K562 (cell line): ENCODE measurements around the gene SPTAN1. TPM values are rescaled to one million over a fixed set of nuclear protein-coding genes. Genes with fewer than 3 reads are reported as not detected.

Source experiments
- ATAC-seq: fragments of 200-7000 bp; cut with Tn5 transposase; 3 replicates; pipeline ENCODE4 v1.9.1; 2020; ENCODE audit warnings: moderate library complexity
- BruUV-seq: library from RNA; stranded (reverse); fragments of 400-500 nt; replicated peaks from 2 replicates; lab custom pipeline; 2021; lab: Mats Ljungman, UMichigan
- CTCF ChIA-PET: fragments of 300-600 bp; formaldehyde crosslinking; extraction: SDS; loops from one replicate; lab custom pipeline; 2021; ENCODE audit warnings: low intra/inter-chr PET ratio; lab: Yijun Ruan, JAX
- POLR2A ChIA-PET: fragments of 300-600, 350-650 bp; sonication (Branson Sonifier 250); formaldehyde crosslinking; extraction: SDS; loops from one replicate; lab custom pipeline; 2021; ENCODE audit warnings: antibody characterized with exemption, inconsistent platforms; lab: Yijun Ruan, JAX
- DNase-seq, 4 experiments: peaks; one replicate each; pipeline versions ENCODE4 v3.0.0 to v3.0.0-alpha.2; 2011 to 2018; ENCODE audit warnings: low spot score in 3 of 4, mixed read lengths in 3 of 4; ENCODE audit errors: extremely low read depth in 1 of 4
- FAIRE-seq: peaks from 2 replicates; lab custom pipeline; 2011; peaks lifted over from hg19 to GRCh38; lab: Jason Lieb, UNC
- H2AFZ ChIP-seq: 2 replicates; pipeline ENCODE4 v1.6.0; 2011; ENCODE audit warnings: low read depth, low read length, control low read depth, inconsistent platforms
- H3K27ac ChIP-seq: fragments of 200-600 bp; 3 replicates; pipeline ENCODE4 v1.8.0; 2011; ENCODE audit warnings: low read depth, mild to moderate bottlenecking, control low read depth, inconsistent platforms, low read length, moderate library complexity, mixed read lengths; ENCODE audit errors: extremely low read depth
- H3K27me3 ChIP-seq, 2 experiments: fragments of 300-600 bp in 1 of 2; 2 replicates in 1 of 2; 3 replicates in 1 of 2; pipeline versions ENCODE4 v1.6.0 to v1.8.0; 2011; ENCODE audit warnings: inconsistent platforms in 2 of 2, low read length in 2 of 2, mild to moderate bottlenecking in 1 of 2, mixed read lengths in 1 of 2, moderate library complexity in 1 of 2; ENCODE audit not compliant: control insufficient read depth in 2 of 2, insufficient read depth in 2 of 2
- H3K36me3 ChIP-seq: fragments of 300-600 bp; 3 replicates; pipeline ENCODE4 v1.8.0; 2011; ENCODE audit warnings: mild to moderate bottlenecking, low read length, inconsistent platforms; ENCODE audit not compliant: control insufficient read depth, insufficient read depth
- H3K4me1 ChIP-seq, 2 experiments: fragments of 200-600 bp in 1 of 2; replicated peaks in 1 of 2; 2 replicates in 1 of 2; 3 replicates in 1 of 2; pipeline versions ENCODE4 v1.5.1 to v1.8.0; 2011; ENCODE audit warnings: inconsistent platforms in 2 of 2, low read length in 2 of 2, mild to moderate bottlenecking in 1 of 2, mixed read lengths in 1 of 2, moderate library complexity in 1 of 2; ENCODE audit not compliant: control insufficient read depth in 2 of 2, insufficient read depth in 2 of 2
- H3K4me2 ChIP-seq: 2 replicates; pipeline ENCODE4 v1.6.1; 2011; ENCODE audit warnings: low read length, control low read depth, inconsistent platforms, mixed read lengths; ENCODE audit not compliant: insufficient read depth
- H3K4me3 ChIP-seq: fragments of 200-600 bp; sonication (generic), shearing (Covaris generic); 2 replicates; pipeline ENCODE4 v1.5.1; 2016; ENCODE audit warnings: control low read depth, inconsistent platforms
- H3K79me2 ChIP-seq: fragments of 200-600 bp; 3 replicates; pipeline ENCODE4 v1.8.0; 2011; ENCODE audit warnings: low read length, inconsistent platforms; ENCODE audit not compliant: control insufficient read depth, insufficient read depth
- H3K9ac ChIP-seq, 2 experiments: 2 replicates each; pipeline versions ENCODE4 v1.6.0 to v1.6.1; 2011; ENCODE audit warnings: low read depth in 2 of 2, low read length in 2 of 2, control low read depth in 1 of 2, inconsistent platforms in 1 of 2, mild to moderate bottlenecking in 1 of 2, mixed read lengths in 1 of 2; ENCODE audit not compliant: insufficient read depth in 1 of 2
- H3K9me1 ChIP-seq: one replicate; pipeline ENCODE4 v1.6.0; 2011; ENCODE audit warnings: inconsistent platforms, mild to moderate bottlenecking, low read length, moderate library complexity; ENCODE audit not compliant: control insufficient read depth, insufficient read depth
- H3K9me3 ChIP-seq: replicated peaks from 2 replicates; pipeline ENCODE4 v1.5.1; 2011; ENCODE audit warnings: low read depth, low read length, inconsistent platforms; ENCODE audit not compliant: control insufficient read depth, insufficient read depth
- H4K20me1 ChIP-seq: replicated peaks from 2 replicates; pipeline ENCODE4 v1.6.1; 2011; ENCODE audit warnings: low read length, inconsistent platforms, mixed read lengths; ENCODE audit not compliant: control insufficient read depth, insufficient read depth
- CBFA2T2 ChIP-seq: fragments of 450-650 bp; conservative IDR thresholded peaks from 2 replicates; pipeline ENCODE4 v1.6.1; 2017; ENCODE audit warnings: mild to moderate bottlenecking
- HDAC3 ChIP-seq: fragments of 450-650 bp; IDR thresholded peaks from 2 replicates; pipeline ENCODE4 v1.6.1; 2018; ENCODE audit warnings: borderline replicate concordance, mild to moderate bottlenecking, moderate library complexity; ENCODE audit not compliant: partially characterized antibody
- HMGN3 ChIP-seq: IDR thresholded peaks from 2 replicates; pipeline ENCODE4 v1.6.1; 2011; ENCODE audit warnings: borderline replicate concordance, low read depth, mild to moderate bottlenecking, mixed read lengths, low read length; ENCODE audit not compliant: insufficient read length; ENCODE audit errors: extremely low read depth
- MYC ChIP-seq, 2 experiments: fragments of 250-450 bp in 1 of 2; sonication (Bioruptor Pico) in 1 of 2; IDR thresholded peaks; 2 replicates each; pipeline versions ENCODE4 v1.5.1 to v1.6.1; 2012 to 2021; ENCODE audit warnings: low read depth in 2 of 2, borderline replicate concordance in 1 of 2, improper control_type of control experiment in 1 of 2, low read length in 1 of 2, mild to moderate bottlenecking in 1 of 2, moderate library complexity in 1 of 2
- NCOR1 ChIP-seq: fragments of 450-650 bp; IDR thresholded peaks from 2 replicates; pipeline ENCODE4 v1.6.1; 2016; ENCODE audit warnings: mild to moderate bottlenecking, moderate library complexity
- POLR2G ChIP-seq: fragments of 200-400 bp; formaldehyde crosslinking; IDR thresholded peaks from 2 replicates; pipeline ENCODE4 v1.6.1; 2017; ENCODE audit warnings: low read depth, mild to moderate bottlenecking, antibody characterized with exemption, low read length, moderate library complexity
- PRMT5 ChIP-seq: sonication (generic); formaldehyde crosslinking; IDR thresholded peaks from 2 replicates; pipeline ENCODE4 v1.5.0; 2020; ENCODE audit warnings: missing genetic modification reagents
- SMARCB1 ChIP-seq: IDR thresholded peaks from 2 replicates; pipeline ENCODE4 v1.6.1; 2011; ENCODE audit warnings: improper control_type of control experiment, low read depth; ENCODE audit not compliant: insufficient read length
- WHSC1 ChIP-seq: IDR thresholded peaks from one replicate; pipeline ENCODE4 v1.6.1; 2012; ENCODE audit warnings: low read length, control low read depth, inconsistent platforms
- ZNF212 ChIP-seq: fragments of 450-650 bp; formaldehyde crosslinking; IDR thresholded peaks from 2 replicates; pipeline ENCODE4 v1.4.0; 2020; ENCODE audit warnings: mild to moderate bottlenecking
- ZNF316 ChIP-seq: fragments of 450-650 bp; IDR thresholded peaks from 2 replicates; pipeline ENCODE4 v1.6.1; 2016
- ZNF696 ChIP-seq: fragments of 250-450 bp; sonication (Bioruptor Pico); conservative IDR thresholded peaks from 2 replicates; pipeline ENCODE4 v1.4.0; 2020; ENCODE audit warnings: mild to moderate bottlenecking, moderate library complexity
- WGBS: fragments of 100-300 bp; shearing (Covaris generic); methylation state at CpG from one replicate; pipeline ENCODE4 v1.1.6; 2016; ENCODE audit warnings: low coverage, mixed read lengths; ENCODE audit not compliant: insufficient coverage; ENCODE audit errors: missing lambda C conversion rate; 5-methylcytosine and 5-hydroxymethylcytosine counted together
- in situ Hi-C: fragments of 300-500 bp; cut with MboI; formaldehyde crosslinking; loops from 4 replicates; pipeline ENCODE4 v1.15.0; 2018; ENCODE audit warnings: inconsistent platforms, mixed read lengths
- intact Hi-C: fragments of 100-400 bp; cut with micrococcal nuclease; formaldehyde crosslinking; loops from 2 replicates; pipeline ENCODE4 v1.14.2; 2022
- polyA plus RNA-seq, 8 experiments: library from polyadenylated mRNA; depleted of rRNA in 4 of 8; stranded (reverse) in 5 of 8; unstranded in 3 of 8; fragments of >200 nt; fragmentation: Nextera tagmentation in 2 of 8; fragmentation: Illumina TruSeq in 1 of 8; extraction: Ambion mirVana in 2 of 8; extraction: Trizol in 1 of 8; gene quantifications; 2 replicates each; pipeline versions ENCODE4 v1.2.1 to v1.2.3, GENCODE V29; 2011 to 2014; ENCODE audit warnings: inconsistent platforms in 1 of 8, missing spikeins in 1 of 8
- total RNA-seq, 7 experiments: library from RNA; depleted of rRNA in 6 of 7; stranded (reverse); fragments of >200 nt in 6 of 7; fragmentation: Illumina TruSeq in 2 of 7; extraction: Trizol in 2 of 7; gene quantifications; 2 replicates each; pipeline versions ENCODE4 v1.2.1 to v1.2.3, GENCODE V29; 2011 to 2021; ENCODE audit warnings: low replicate concordance in 1 of 7
- TF ChIP-seq, protein P1 (sequence below): fragments of 250-450 bp; sonication (Bioruptor Pico); IDR thresholded peaks from 2 replicates; pipeline ENCODE4 v1.5.0; 2020; ENCODE audit warnings: mild to moderate bottlenecking, borderline replicate concordance

The SPTAN1 gene
- total and polyA plus RNA-seq, 9 of the 15 experiments (the other 6 are each of a cell fraction or from before 2014, with no cell fraction given), result 1.5 to 13.5 (median 6.8) TPM

DNA sequence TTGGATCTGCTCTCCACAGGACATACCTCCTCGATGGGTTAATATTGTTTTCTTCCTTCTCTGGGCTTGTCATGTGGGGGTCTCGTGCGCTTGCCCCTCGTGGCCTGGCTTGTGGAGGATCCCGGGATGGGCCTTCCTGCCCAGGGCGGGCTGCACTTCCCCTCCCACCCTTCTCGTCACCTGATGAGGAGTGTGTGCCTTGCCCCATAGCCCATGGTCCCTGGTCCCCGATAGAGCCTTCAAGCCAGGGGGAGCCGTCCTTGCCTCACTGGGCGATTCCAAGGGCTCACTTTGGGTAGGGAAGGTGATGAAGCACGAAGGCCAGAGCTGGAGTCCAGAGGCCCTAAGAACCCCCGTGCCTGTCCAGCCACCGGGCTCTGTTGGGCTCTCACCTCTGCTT, 75.5 kb downstream of the SPTAN1 start:
- Histone ChIP-seq H3K4me2 (no peak overlapping the region), H3K36me3 (peaks cover 13% of the 10 kb centered on the region; the same call in 2 of the 3 replicates), H2AFZ (no peak overlapping the region), H3K27me3 (no peaks in the 10 kb centered on the region), H3K4me1 (peaks cover 4 to 31% of the 10 kb centered on the region in 2 experiments; a peak in 4 of 5 replicates), H3K9me1 (no peaks in the 10 kb centered on the region), H3K27ac (no peak overlapping the region), H4K20me1 (no peaks in the 10 kb centered on the region; the same call in 1 of the 2 replicates), H3K79me2 (no peaks in the 10 kb centered on the region), H3K9me3 (no peaks in the 10 kb centered on the region), H3K4me3 (no peak overlapping the region), H3K9ac (peak overlapping the region in 1 of 2 experiments; percentile 47; a peak in 2 of 4 replicates)
- intact Hi-C loops, result no loop called here
- 63% methylated on average over 12 of the region's 13 CpGs for WGBS
- no TSS peak for BruUV-seq
- no peak for FAIRE-seq
- TF ChIP-seq HMGN3 (peak; percentile 4), WHSC1 (no peak)
- ChIA-PET POLR2A (interaction anchor here (1.2 kb wide), 1 partner anchor 19 kb away, joined by 4 read pairs; no protein-coding TSS in a partner anchor), CTCF (no interaction called here)
- peak; percentile 4 for ATAC-seq
- no peak for DNase-seq
- in situ Hi-C loops, result no loop called here

DNA sequence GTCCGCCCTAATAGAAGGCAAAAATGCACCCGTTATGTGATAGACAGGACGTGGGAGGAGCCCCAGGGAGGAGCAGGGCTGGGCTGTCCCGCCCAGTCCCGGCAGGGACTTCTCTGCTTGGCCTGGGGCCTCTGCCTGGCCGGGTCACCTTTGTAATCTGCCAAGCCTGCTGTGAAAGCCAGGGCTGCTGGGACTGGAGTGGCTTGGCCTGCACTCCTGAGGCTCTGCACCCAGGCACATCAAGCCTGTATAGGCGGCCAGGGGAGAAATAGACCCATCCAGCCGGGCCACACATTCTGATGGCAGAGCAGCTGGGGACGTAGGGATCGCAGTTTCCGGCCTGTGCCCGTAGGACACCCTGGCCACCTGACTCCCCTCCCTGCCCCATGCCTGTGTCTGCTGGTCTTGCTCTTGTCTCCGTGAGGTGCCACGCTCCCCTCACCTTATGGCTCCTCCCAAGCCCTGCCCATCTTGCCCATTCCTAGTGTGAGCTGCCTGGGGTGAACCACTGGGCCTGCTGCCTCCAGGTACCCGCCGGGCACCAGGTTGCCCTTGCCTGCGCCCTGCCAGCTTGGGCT, 76.2 kb downstream of the SPTAN1 start:
- Histone ChIP-seq H3K27me3 (no peaks in the 10 kb centered on the region), H2AFZ (no peak overlapping the region), H3K4me3 (no peak overlapping the region), H4K20me1 (no peaks in the 10 kb centered on the region; the same call in 1 of the 2 replicates), H3K4me2 (no peak overlapping the region), H3K27ac (no peak overlapping the region), H3K9ac (peak overlapping the region in 1 of 2 experiments; percentile 47; a peak in 2 of 4 replicates), H3K9me1 (no peaks in the 10 kb centered on the region), H3K79me2 (no peaks in the 10 kb centered on the region), H3K36me3 (peaks cover 20% of the 10 kb centered on the region; the same call in 2 of the 3 replicates), H3K9me3 (no peaks in the 10 kb centered on the region), H3K4me1 (peaks cover 4 to 31% of the 10 kb centered on the region in 2 experiments; a peak in 4 of 5 replicates)
- peak; percentile 91 for ATAC-seq
- POLR2A ChIA-PET, result interaction anchor here (0.6 to 1.2 kb wide), 2 partner anchors 20 to 1551 kb away, joined by 4 read pairs; no protein-coding TSS in a partner anchor
- in situ Hi-C loops (no loop called here), intact Hi-C loops (no loop called here)
- FAIRE-seq, result peak; percentile 55
- DNase-seq, result peak; percentile 62 to 72 (median 64)
- WGBS, result 45% methylated on average over 13 of the region's 17 CpGs
- CTCF ChIA-PET, result no interaction called here
- no TSS peak for BruUV-seq
- TF ChIP-seq ZNF696 (CRISPR knock-in tag), result no peak
- TF ChIP-seq ZNF316, result no peak
- TF ChIP-seq POLR2G, result peak; percentile 63
- TF ChIP-seq MYC (IDR thresholded peaks at IDR 0.05; ENCODE audit: low read depth, low read length), result no peak
- no peak for TF ChIP-seq MYC (CRISPR knock-in tag; IDR thresholded peaks at IDR 0.05; ENCODE audit: borderline replicate concordance, low read depth)
- TF ChIP-seq SMARCB1, result no peak
- TF ChIP-seq, protein P1, sequence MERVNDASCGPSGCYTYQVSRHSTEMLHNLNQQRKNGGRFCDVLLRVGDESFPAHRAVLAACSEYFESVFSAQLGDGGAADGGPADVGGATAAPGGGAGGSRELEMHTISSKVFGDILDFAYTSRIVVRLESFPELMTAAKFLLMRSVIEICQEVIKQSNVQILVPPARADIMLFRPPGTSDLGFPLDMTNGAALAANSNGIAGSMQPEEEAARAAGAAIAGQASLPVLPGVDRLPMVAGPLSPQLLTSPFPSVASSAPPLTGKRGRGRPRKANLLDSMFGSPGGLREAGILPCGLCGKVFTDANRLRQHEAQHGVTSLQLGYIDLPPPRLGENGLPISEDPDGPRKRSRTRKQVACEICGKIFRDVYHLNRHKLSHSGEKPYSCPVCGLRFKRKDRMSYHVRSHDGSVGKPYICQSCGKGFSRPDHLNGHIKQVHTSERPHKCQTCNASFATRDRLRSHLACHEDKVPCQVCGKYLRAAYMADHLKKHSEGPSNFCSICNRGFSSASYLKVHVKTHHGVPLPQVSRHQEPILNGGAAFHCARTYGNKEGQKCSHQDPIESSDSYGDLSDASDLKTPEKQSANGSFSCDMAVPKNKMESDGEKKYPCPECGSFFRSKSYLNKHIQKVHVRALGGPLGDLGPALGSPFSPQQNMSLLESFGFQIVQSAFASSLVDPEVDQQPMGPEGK, result no peak
- TF ChIP-seq PRMT5 (CRISPR knock-in tag), result no peak
- TF ChIP-seq HDAC3, result no peak
- no peak for TF ChIP-seq CBFA2T2
- no peak for TF ChIP-seq NCOR1
- no peak for TF ChIP-seq ZNF212 (CRISPR knock-in tag)
